ENCODE measurements around the gene SEMA4D.

The SEMA4D gene

DNA sequence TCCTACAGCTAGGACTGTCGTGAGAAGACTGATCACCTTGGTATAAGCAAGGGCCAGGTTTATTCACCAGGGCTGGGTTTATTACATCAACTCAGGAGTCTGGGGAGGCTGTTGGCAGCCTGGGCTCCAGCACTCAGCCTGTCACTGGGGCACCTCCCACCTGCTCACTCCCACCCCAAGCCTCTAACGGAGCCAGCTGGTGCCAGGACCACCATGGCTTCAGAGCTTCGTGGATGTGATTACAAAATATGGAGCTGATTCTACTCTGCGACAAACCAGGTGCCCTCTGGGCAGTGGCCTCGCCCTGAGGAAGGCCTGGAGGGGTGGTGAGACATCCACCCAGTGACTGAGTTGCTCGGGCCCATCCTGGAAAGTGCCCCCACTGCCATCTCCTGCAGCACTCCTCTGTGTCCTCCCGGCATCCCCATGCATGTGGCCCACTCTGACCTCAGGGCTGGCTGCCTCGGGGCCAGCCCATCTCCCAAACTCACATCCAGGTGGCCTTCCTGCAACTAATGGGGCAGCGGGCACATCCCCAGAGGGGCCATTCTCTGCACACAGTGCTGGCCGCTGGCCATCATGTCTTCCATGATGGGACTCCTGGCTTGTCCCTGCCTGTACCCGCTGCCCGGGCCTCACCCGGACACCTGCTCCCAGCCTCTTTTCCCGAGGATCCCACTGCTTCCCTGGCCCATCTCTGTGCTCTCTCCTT lies 130.0 kb downstream of the SEMA4D start:
- DNase-seq (ENCODE audit: low spot score): no peak

- no peak for DNase-seq (ENCODE audit: low spot score)
These were observed 130.6 kb downstream of the SEMA4D start for GRCh38 chr9:89367281-89367680.

DNA sequence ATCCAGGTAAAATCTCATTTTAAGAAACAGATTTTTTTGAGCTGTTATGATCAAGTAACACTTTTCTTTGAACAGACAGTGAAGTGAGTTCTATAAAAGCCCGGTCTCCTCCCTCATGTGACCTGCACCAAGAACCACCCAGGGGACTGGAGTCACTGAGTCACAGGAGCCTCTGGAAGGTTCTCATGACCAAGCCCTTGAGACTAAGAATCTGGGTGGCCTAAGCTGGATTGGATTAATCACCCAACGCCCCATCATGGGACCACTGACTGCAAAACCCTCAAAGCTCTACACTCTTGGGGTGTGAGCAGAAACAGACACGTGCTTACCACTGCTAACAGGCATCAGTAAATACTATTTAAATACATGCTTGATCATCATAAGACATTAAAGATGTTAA lies 131.2 kb downstream of the SEMA4D start:
- DNase-seq (ENCODE audit: low spot score): no peak

DNA sequence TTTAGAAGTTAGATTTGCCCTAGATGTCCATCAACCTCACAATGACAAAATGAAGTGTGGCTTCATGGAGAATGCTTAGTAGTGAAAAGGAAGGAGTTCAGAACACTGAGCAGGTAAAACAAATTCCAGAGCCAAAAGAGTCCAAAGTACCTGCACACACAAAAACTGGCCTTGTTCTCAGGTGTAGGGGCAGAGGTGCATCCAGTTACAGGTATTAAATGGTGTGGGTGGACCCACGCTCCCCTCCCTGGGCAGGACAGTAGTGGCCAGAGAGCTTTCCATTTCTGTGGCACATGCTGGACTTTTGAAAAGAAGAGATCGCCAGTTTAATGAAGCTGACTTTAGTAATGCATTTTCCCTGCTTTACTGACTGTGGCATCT lies 132.4 kb downstream of the SEMA4D start:
- no peak for DNase-seq (ENCODE audit: low spot score)

DNA sequence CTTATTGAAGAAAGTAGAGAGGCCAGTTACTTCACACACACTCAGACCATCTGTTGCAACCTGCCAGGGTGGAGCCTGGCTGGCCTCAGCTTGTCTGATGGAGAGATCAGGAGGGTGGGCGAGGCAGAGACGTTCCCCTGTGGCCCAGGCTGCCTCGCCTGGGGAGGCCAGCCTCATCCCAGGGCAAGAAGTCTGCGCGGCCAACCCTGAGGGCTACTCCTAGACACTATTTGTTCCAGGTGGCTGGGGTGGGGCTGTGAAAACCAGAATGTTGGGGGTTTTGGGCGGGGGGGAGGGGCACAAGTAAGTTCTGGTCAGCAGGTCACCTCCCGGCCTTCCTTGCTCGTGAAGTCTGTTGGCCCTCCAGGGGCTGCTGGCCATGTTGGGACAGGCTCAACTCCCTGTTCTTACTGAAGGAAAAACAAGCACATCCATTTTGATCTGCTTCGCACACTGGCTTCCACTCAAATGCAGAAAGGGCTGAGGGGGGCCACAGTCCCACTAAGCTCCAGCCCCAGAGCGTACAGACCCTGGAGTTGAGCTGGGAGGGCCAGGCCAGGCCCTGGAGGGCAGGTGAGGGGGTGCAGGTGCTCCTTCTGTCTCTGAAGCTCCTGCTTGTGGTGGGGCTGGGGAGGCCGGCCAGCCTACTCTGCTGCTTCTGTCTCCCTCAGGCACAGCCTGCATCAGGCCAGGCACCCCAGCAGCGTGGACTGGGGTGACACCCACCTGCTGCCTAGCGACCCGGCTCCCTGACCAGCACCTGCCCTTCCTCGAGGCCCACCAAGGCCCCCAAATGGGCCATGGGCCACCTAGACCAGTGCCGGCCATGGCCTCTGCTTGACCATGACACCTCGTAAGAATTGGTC lies 133.0 kb downstream of the SEMA4D start:
- DNase-seq (ENCODE audit: low spot score): no peak

DNA sequence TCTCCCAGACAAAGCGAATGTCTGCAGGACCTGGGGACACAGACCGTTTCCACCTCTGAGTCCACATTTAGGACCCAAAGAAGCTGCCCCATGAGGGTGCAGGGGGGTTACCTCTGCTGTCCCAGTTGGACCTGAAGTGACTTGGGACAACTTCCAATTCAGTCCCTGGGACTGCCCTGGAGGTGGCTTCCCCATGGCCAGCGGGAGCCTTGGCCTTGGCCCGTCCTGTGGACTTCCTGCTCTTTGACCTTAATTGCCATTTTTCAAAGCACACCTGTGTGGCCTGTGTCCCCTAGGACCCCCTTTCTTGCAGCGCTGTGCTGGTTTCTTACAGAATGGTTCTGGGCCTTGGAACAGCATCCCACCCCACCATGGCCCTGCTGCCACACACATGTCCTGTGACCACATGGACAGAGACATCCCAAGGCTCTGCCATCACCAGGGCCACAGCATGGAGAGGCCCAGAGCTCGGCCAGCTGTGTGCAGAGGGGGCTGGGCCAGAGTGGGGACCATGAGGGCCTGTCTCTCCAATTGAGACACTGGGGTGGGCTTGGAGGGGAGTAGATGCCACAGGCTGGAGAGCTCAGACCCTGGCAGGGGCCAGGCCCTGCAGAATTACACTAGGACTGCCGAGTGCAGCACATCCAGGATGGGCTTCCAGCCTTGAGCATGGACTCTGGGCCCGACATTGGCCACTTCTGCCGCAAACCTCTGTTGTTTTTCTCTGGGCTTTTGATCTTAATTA lies 133.8 kb downstream of the SEMA4D start:
- DNase-seq (ENCODE audit: low spot score): no peak

DNA sequence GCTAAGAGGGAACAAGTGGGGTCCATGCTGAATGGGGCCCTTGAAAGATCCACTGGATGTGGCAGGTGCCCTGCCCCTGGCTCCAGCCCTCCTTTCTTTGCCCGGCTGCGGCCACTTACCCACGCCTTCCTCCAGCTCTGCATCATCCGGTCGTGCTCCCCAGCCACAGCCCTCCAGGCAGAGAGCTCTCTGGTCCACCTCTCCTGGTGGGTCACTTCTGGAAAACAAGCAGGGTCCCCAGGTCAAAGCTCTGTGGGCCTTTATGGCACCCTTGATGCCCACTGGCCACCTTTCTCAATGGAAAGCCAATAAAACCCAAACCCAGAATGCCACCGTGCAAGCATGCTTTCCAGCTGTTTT lies 134.6 kb downstream of the SEMA4D start:
- no peak for DNase-seq (ENCODE audit: low spot score)

- no peak for DNase-seq (ENCODE audit: low spot score)
These were observed 135.1 kb downstream of the SEMA4D start for GRCh38 chr9:89362647-89363310.

DNA sequence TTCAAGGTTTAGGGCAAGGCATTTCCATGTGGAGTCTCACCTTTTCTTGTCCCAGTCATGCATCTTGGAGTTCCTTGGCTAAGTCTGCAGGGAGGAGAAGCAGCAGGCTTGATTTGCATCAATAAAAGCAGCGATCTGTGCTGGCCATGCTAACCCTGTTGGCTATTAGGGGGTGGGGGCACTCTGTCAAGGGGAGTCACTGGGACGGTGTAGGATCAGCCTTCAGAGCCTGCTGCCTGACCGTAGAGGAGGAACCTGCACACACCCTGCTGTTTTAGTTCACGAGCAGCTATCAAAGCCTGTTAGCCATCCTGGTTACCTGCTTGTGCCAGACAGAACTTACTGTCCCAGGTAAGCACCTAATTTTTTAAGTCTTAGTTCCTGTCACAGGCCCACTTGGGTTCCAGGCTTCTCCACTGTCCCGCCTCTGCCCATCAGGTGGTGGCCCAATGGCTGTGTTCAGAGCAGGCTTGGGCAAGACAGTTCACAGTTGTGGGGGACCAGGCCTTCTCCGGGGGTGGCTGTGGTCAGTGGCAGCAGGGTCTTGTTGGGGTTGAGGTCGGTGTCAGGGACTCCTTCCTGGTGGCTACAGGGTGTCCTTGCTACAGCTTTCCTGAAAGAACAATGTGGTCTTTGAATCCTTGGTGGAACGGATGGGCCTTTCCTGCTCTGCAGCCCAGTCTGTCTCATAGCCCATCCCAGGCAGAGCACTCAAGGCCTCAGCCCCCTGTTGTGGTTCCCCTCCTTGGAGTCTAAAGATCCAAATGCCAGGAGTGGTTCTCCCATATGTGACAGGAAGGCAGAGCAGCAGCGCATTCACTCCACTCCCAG lies 135.9 kb downstream of the SEMA4D start:
- DNase-seq (ENCODE audit: low spot score): no peak

DNA sequence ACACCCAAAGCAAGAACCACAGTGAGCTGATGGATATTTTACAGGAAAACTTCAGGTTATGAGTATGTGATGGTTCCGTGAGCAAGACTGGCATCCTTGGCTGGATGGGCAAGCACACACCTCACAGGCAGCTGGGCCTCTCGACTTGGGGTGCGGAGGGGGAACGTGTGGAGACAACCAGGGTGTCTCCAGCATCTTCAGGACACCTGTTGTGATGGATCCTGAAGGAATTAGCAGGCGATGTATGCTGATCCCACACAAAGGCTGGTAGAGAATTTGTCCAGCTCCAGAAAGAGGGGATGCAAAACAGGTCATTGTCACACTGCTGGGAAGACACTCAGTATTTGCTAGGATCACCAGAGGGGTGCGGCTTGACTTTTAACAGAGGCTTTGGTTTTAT lies 136.9 kb downstream of the SEMA4D start:
- no peak for DNase-seq (ENCODE audit: low spot score)

DNA sequence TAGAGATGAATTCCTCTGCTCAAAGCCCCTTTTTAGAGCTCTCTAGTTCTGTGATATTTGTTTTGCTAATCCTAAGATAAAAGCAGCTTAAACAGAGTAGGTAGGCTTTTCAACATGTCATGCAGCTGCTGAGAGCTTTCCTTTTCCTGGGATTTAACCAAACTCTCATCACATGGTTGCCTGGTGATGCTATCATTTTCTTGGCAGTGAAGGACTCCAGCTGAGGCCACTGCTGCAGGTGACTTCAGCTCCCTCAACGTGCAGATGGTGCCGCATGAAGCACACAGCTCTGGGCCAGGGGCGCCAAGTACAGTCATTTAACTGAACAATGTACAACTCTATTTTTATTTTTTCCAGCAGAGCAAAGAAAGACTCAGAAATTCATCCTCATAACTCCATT lies 137.4 kb downstream of the SEMA4D start:
- no peak for DNase-seq (ENCODE audit: low spot score)

DNA sequence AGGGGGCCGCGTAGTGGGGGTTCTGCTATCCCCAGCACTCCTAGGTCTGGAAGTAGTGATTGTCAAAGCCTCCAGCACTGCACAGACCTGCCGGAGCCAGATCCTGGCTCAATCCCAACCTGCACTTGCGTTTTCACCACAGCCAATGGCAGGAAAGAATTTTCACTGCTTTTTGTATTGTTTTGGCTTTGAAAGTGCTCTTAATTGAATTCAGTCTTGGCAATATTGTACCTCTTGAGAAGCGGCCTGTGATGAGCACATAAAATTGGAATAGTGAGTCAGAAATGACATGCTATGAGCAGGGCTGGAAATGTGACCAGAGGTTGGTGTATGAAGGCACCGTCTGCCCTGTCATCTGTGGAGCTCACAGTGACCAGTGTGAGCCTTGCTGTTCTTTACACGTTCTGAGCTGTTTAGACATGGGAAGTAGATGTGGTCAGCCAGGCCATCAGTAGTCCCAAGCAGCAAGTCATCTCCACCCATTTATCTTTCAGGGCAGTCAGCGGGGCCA lies 138.1 kb downstream of the SEMA4D start:
- no peak for DNase-seq (ENCODE audit: low spot score)

GRCh38 chr9:89358985-89359384 lies 138.9 kb downstream of the SEMA4D start:
- DNase-seq (ENCODE audit: low spot score): no peak

DNA sequence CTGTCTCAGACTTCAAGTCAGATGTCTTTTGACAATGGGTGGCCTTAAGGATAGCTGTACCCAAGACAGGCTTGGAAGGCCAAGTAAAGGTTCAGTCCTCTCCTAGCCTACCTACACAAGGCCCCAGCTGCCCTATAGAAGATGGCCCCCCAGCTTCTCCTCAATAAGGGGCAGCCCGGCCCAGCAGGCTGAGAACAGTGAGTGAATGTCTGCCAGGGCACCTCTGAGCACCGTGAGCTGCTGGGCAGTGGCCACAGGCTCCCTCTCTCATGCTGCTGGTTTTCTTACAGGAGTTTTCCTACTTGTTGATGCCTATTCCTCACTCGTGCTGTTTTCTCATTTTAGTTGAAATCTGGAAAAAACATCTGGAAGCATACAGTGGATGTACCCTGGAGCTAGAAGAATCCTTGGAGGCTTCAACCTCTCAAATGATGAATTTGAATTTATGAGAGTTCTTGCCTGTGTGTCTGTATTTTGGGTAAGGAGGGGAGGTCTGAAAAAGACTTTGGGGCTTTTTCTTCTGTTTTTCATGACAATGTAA lies 139.5 kb downstream of the SEMA4D start:
- no peak for DNase-seq (ENCODE audit: low spot score)

DNA sequence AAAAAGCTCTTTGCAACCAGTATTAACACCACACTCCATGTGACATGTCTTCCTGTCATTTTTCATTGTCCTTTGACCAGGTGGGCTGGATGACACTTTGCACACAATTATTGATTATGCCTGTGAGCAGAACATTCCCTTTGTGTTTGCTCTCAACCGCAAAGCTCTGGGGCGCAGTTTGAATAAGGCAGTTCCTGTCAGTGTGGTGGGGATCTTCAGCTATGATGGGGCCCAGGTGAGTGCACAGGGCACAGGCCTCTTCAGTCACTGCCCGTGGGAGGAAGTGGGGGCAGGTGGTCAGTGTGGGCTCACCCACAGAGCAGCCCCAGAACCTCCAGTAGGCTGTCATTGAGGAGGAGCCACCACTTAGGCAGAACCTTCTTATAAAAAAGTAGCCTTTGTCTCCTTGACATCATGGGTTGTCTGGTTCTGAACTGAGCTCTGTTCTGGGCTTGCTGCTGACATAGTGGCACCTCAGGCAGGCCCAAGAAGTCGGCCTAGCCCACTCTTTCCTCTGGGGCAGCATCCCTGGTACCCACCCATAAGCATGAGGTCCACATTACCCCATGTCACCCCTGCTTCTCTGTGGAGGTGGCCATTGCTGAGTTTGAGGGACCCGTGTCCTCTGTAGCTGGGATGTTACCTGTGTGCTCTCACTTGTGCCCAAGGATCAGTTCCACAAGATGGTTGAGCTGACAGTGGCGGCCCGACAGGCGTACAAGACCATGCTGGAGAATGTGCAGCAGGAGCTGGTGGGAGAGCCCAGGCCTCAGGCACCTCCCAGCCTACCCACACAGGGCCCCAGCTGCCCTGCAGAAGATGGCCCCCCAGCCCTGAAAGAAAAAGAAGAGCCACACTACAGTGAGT lies 140.3 kb downstream of the SEMA4D start:
- DNase-seq (ENCODE audit: low spot score): no peak

- DNase-seq (ENCODE audit: low spot score): no peak
These were observed 141.1 kb downstream of the SEMA4D start for GRCh38 chr9:89356782-89357181.

DNA sequence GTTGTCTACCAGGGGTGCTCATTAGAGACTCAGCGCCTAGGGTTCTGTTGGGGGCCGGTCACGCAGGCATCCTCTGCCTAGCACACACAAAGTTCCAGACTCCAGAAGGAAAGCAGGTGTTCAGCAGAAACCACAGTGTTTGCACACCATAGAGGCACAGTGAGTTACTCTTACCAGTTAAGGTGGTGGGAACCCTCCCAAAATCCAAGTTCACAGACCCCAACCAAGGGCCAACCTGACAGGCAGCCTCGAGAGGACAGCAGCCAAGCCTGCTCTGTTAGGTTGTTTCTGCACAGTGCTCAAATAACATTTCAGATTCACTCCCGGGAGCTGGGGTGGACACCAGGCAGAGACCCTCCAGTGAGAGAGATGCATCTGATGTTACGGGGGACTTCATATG lies 143.4 kb downstream of the SEMA4D start:
- DNase-seq (ENCODE audit: low spot score): no peak

GRCh38 chr9:89353989-89354388 lies 143.9 kb downstream of the SEMA4D start:
- no peak for DNase-seq (ENCODE audit: low spot score)

DNA sequence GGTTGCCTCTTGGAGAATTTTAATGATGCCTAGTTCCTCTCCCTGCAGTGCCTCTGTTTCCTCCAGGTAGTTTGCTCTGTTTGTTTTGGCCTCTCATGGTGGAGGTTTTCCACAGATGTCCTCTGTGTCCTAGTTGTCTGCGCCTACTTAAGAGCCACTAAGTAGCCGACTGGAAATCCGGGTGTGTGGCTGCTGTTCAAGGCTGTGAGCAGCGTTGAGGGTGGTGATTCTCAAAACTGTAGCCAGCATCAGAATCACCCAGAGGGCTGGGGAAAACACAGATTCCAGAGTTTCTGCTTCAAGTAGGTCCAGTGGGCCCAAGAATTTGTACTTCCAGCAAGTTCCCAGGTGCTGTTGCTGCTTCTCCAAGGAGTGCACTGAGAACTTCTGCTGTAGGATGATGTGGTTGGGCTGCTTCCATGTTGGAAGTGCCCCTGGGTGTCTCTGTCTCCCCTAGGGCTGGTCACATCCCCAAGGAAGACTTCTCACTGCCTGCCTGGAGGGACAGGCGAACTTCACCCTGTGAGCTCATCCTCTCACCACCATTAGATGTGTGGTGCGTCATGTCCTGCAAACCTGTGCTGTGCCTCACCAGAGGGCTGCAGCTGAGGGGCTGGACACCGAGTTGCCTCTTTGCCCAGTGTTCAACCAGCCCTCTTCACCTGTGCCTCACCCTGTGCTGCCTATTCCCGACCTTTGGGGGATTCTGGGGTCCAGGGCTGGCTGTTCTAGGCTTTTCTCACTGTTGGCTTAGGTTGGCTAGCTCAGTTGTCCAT lies 144.9 kb downstream of the SEMA4D start:
- DNase-seq (ENCODE audit: low spot score): no peak

Data from GM03348 (cell line).